GM12878 (cell line): ENCODE results near the gene MAGI2.

ENCODE experiments used
- NR2F1 ChIP-seq: fragments of 450-650 bp; conservative IDR thresholded peaks from 2 replicates; pipeline ENCODE4 v1.6.1; 2017; ENCODE audit warnings: mild to moderate bottlenecking
- POU2F2 ChIP-seq: IDR thresholded peaks from 3 replicates; pipeline ENCODE4 v1.6.1; 2011; ENCODE audit warnings: low read depth, mild to moderate bottlenecking, low read length, borderline replicate concordance

DNA sequence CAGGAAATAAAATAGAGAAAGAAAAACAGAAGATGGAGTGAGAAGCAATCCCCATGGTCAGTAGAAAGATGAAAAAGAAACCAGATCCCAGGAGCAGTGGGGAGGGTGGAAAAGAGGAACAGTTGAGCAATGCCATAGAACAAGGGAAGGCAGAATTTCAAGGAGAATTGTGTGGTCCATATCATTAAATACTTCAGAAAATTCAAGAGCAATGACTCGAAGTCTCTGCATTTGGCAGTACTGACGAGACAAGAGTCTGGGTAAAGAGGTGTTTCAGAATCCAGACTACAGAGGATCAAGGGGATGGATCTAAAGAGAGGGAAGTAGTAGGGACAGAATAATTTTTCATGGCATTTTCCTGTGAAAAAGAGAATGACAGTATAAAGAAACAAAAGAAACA lies 1142.3 kb downstream of the MAGI2 start:
- no peak for TF ChIP-seq POU2F2
- no peak for TF ChIP-seq NR2F1
